Glutamatergic neuron (in vitro differentiated cells): ENCODE data around the gene GAPT. TPM values are rescaled to one million over a fixed set of nuclear protein-coding genes. Genes with fewer than 3 reads are reported as not detected.

ENCODE experiments used
- DNase-seq: peaks from one replicate; pipeline ENCODE4 v3.0.0; 2022
- H3K27ac Mint-ChIP-seq: one replicate; pipeline ENCODE4 v1.8.0; 2020; ENCODE audit warnings: mild to moderate bottlenecking, mixed read lengths, inconsistent platforms; ENCODE audit not compliant: unreplicated experiment
- H3K27me3 Mint-ChIP-seq: one replicate; pipeline ENCODE4 v1.8.0; 2020; ENCODE audit warnings: mild to moderate bottlenecking, moderate library complexity, mixed read lengths, inconsistent platforms; ENCODE audit not compliant: unreplicated experiment
- H3K36me3 Mint-ChIP-seq: one replicate; pipeline ENCODE4 v1.8.0; 2020; ENCODE audit warnings: mild to moderate bottlenecking, mixed read lengths, inconsistent platforms; ENCODE audit not compliant: unreplicated experiment
- H3K4me1 Mint-ChIP-seq: one replicate; pipeline ENCODE4 v1.8.0; 2020; ENCODE audit warnings: mild to moderate bottlenecking, low read depth, mixed read lengths, inconsistent platforms; ENCODE audit not compliant: unreplicated experiment
- H3K4me3 Mint-ChIP-seq: one replicate; pipeline ENCODE4 v1.8.0; 2020; ENCODE audit warnings: mild to moderate bottlenecking, mixed read lengths, inconsistent platforms; ENCODE audit not compliant: unreplicated experiment
- H3K9me3 Mint-ChIP-seq: one replicate; pipeline ENCODE4 v1.8.0; 2020; ENCODE audit warnings: mild to moderate bottlenecking, moderate library complexity, mixed read lengths, inconsistent platforms; ENCODE audit not compliant: unreplicated experiment
- total RNA-seq: library from RNA; stranded (reverse); fragmentation: NEBNext Ultra II Directional; extraction: Animal tissue kit (Norgen Biotek cat#: 25700); gene quantifications from one replicate; pipeline ENCODE4 v1.2.1, GENCODE V29; 2021; ENCODE audit not compliant: unreplicated experiment
- TF ChIP-seq, protein P1 (sequence below): fragments of 200-600 bp; sonication (generic); IDR thresholded peaks from one replicate; pipeline ENCODE4 v1.5.0; 2021; ENCODE audit not compliant: partially characterized antibody, unreplicated experiment

Gene GAPT
- total RNA-seq, 1 donor from 2014 or later: not detected

DNA sequence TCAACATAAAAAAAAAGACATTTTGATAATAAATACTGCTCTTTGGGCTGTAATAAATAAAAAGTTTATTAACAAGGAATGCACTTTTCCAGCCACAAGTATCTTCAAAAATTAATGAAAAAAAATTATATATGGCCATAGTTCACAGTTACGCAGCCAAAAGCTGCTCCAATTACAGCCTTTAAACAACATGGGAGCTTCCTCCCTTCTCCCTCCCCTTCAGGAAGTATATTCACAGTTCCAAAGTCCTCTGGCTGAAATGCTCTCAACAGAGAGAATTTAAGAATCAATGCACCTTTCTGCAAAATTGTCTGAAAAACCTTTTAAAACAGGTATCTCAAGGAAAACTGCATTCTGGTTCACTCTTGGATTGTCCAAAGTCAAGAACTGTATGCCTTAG is 37.2 kb upstream of the GAPT start:
- no peak overlapping the region for H3K4me3 Mint-ChIP-seq
- H3K36me3 Mint-ChIP-seq: no peaks in the 10 kb centered on the region
- H3K9me3 Mint-ChIP-seq: peaks cover 2% of the 10 kb centered on the region
- no peaks in the 10 kb centered on the region for H3K4me1 Mint-ChIP-seq
- no peak for DNase-seq
- H3K27me3 Mint-ChIP-seq: peaks cover 4% of the 10 kb centered on the region
- H3K27ac Mint-ChIP-seq: no peak overlapping the region
- TF ChIP-seq, protein P1, sequence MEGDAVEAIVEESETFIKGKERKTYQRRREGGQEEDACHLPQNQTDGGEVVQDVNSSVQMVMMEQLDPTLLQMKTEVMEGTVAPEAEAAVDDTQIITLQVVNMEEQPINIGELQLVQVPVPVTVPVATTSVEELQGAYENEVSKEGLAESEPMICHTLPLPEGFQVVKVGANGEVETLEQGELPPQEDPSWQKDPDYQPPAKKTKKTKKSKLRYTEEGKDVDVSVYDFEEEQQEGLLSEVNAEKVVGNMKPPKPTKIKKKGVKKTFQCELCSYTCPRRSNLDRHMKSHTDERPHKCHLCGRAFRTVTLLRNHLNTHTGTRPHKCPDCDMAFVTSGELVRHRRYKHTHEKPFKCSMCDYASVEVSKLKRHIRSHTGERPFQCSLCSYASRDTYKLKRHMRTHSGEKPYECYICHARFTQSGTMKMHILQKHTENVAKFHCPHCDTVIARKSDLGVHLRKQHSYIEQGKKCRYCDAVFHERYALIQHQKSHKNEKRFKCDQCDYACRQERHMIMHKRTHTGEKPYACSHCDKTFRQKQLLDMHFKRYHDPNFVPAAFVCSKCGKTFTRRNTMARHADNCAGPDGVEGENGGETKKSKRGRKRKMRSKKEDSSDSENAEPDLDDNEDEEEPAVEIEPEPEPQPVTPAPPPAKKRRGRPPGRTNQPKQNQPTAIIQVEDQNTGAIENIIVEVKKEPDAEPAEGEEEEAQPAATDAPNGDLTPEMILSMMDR: no peak

- Mint-ChIP-seq H3K4me1 (no peaks in the 10 kb centered on the region), H3K27me3 (peaks cover 4% of the 10 kb centered on the region), H3K36me3 (no peaks in the 10 kb centered on the region), H3K9me3 (peaks cover 5% of the 10 kb centered on the region), H3K4me3 (no peak overlapping the region), H3K27ac (no peak overlapping the region)
- TF ChIP-seq, protein P1: no peak
- DNase-seq: no peak
Measured at GRCh38 chr5:58455066-58455465, 36.2 kb upstream of the GAPT start.

DNA sequence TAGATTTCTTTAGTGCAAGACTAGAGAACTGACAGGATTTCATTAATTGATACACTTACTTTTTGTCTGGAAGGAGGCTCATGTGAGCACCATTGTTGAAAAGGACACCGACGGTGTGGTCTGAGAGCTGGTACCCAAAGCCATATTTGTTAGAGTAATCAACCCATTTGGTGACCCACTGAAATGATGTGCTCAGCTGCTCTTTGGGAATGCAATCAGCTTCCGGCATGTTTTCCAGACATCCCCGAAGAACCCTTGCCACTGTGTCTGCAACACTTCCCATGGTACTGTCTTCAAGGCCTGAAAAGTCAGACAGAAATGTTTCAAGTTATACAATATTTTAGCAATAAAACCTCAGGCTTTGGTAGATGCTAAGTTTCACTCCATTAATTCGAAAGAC is 35.8 kb upstream of the GAPT start:
- H3K4me3 Mint-ChIP-seq: no peak overlapping the region
- H3K36me3 Mint-ChIP-seq: no peaks in the 10 kb centered on the region
- peaks cover 4% of the 10 kb centered on the region for H3K27me3 Mint-ChIP-seq
- DNase-seq: no peak
- H3K4me1 Mint-ChIP-seq: no peaks in the 10 kb centered on the region
- TF ChIP-seq, protein P1: no peak
- no peak overlapping the region for H3K27ac Mint-ChIP-seq
- peaks cover 5% of the 10 kb centered on the region for H3K9me3 Mint-ChIP-seq

GRCh38 chr5:58456026-58456425 is 35.2 kb upstream of the GAPT start:
- no peak for DNase-seq
- no peaks in the 10 kb centered on the region for H3K36me3 Mint-ChIP-seq
- peaks cover 4% of the 10 kb centered on the region for H3K27me3 Mint-ChIP-seq
- no peak overlapping the region for H3K4me3 Mint-ChIP-seq
- no peak overlapping the region for H3K27ac Mint-ChIP-seq
- TF ChIP-seq, protein P1: no peak
- no peaks in the 10 kb centered on the region for H3K4me1 Mint-ChIP-seq
- peaks cover 5% of the 10 kb centered on the region for H3K9me3 Mint-ChIP-seq

GRCh38 chr5:58456486-58456885 is 34.7 kb upstream of the GAPT start:
- TF ChIP-seq, protein P1: no peak
- Mint-ChIP-seq H3K27ac (no peak overlapping the region), H3K36me3 (no peaks in the 10 kb centered on the region), H3K27me3 (peaks cover 4% of the 10 kb centered on the region), H3K4me3 (no peak overlapping the region), H3K4me1 (no peaks in the 10 kb centered on the region), H3K9me3 (peaks cover 5% of the 10 kb centered on the region)
- DNase-seq: no peak
